Activated CD4-positive, alpha-beta T cell treated with anti-CD3 and anti-CD28 coated beads for 24 hours (primary cell): ENCODE data around the gene POTEJ.
"Not testable (repeated sequence)": the region's sequence is repeated elsewhere in the genome, so short reads cannot be mapped to it uniquely, and the experiment has no call there.

Experiments used
- DNase-seq, 2 donors: peaks; one replicate each; pipeline ENCODE4 v3.0.0-alpha.2; 2020; ENCODE audit warnings: low read depth in 2 of 2

POTEJ gene

DNA sequence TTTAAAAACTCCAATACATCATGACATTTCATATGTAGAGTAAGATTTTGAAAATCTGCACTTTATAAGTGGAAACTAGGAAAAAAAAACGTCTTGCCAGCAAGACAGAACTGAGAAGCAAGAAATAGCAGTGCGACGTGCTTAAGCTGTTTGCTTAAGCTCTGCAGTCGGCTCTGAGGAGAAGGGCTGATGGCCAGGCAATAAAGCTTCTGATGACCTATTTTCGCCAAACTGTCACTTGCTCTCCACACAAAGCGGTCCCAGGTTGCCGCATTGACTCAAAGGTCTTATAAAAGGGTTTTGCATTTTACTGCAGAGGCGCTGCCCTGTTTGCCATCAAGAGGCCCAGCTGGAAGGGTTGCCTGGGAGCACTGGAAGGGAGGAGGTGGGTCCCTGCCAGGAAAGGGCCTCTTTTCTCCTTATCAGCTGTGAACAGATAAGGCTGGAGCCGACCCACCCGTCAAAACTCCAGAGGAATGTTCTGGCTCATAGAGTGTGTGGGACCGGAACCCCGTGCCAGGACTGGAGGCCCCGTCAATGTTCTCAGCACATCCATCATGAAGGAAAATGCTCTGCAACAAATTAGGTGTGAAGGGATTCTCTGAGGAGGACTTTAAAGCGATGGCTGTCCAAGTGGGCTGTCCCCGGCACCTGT is 9.5 kb upstream of the POTEJ start:
- not testable (repeated sequence) for DNase-seq

DNA sequence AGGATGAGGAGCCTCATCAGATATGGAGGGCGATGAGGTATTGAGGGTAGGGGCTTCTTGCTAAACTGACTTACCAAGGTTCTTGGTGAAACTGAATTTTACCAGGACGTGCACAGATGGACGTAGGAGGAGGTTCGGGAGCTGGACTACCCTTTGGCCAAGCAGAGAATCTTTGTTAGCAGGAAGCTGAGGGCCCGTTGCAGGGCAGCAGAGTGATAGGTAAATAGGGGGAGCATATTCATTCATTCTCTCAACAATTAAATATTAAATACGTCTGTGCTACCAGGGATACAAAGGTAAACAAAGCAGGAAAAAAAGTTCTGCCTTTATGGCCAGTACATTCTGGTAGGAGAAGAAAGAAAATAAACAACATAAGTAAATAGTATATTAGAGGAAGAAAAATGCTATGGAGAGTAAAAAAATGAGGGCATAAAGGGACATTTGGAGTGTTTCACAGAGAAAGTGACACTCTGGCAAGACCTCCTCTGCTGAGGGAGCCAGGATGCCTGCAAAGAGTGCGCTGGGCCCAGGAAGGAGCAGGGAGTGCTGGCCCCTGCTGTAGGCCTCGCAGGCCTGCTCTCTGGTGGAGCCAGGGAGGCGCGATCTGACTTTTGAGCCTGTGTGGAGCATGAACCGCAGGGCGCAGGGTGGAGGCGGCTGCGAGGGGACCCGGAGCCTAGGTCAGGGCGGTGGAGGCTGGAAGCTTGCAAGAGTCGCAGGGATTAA is 2.8 kb upstream of the POTEJ start:
- not testable (repeated sequence) for DNase-seq

DNA sequence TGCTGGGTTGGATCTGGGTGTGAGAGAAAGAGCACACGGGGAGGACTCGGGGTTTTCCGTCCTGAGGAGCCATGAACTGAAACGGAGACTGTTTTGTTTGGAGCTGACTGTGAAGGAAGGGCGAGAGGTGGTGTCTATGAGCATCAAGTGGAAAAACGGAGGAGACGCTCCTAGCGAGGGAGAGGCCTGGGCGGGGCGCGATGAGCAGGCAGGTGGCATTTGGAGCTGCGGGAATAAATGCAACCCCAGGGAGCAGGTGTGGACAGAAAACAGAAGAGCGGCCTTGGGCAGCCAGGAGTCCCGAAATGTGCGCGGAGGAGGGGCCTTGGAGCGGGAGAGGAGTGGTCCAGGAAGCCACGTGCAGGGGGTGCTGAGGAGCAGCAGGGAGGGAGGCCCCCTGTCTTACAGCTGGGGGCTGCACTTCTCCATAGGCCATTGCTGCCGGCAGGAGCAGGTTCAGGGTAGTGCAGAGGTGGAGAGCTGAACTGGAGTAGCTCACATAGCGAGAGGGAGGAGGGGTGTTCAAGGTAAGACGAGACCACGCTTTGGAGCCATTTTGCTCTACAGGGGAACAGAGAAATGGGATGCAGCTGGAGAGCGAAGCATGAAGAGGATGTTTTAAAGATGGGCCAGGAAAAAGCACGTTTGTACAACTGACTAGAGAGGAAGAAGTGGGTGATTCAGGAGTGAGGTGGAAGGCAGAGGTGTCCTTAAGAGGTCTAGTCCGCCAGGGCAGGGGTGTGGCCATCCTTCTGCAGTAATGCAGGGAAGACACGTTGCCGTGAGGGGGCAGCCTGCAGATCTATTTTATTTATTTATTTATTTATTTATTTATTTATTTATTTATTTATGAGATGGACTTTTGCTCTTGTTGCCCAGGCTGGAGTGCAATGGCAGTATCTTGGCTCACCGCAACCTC is 2.0 kb upstream of the POTEJ start:
- not testable (repeated sequence) for DNase-seq

DNA sequence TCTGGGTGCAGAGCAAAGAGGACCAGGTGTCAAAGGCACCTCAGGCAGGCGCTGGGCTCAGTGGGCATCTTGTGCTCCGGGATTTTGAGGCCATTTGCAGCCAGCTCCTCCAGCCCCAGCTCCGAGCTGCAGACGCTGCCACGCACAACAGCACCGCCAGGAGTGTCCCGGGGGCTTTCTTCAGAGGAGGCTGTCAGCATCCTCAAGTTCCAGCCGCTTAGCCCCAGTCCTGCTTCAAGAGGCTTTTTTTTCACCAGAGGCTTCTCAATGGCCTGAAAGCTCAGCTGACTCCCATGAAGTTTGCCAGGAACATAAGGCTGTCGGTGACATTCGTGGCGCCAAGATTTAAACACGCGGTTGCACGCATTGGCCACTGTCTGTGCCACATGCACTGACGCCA is 754 bp upstream of the POTEJ start:
- not testable (repeated sequence) for DNase-seq

- DNase-seq: not testable (repeated sequence)
Observed at GRCh38 chr2:130628784-130629475, 17.7 kb downstream of the POTEJ start.

DNA sequence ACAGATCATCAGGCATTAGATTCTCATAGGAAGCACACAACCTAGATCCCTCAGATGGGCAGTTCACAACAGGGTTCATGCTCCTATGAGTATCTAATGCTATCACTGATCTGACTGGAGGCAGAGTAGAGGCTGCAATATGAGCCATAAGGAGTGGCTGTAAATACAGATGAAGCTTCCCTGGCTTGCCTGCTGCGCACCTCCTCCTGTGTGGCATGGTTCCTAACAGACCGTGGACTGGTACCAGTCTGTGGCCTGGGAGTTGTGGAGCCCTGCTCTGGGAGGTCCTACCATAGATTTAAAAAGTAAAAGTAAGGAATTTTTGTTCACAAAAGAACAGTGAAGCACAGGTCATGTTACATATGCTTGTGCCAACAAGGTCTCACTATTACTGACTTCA is 27.7 kb downstream of the POTEJ start:
- not testable (repeated sequence) for DNase-seq

- not testable (repeated sequence) for DNase-seq
Observed at GRCh38 chr2:130641688-130642087, 30.4 kb downstream of the POTEJ start.

DNA sequence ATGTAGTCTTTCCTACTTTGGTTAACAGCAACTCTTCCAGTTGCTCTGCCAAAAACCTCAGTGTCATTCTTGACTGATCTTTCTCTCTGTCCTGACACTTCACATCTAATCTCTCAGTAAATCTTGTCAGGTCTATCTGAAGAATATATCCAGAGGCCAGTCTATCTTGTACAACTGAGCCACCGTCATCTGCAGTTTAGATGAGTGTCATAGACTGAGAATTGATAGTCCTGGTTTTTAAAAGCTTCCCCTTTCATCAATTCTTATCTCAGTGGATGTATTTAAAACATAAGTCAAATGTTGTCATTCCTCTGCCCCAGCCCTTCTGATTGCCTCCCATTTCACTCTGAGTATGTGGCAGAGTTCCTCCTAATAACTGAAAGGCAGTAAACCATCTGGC is 38.0 kb downstream of the POTEJ start:
- DNase-seq: not testable (repeated sequence)

GRCh38 chr2:130664506-130664905 is 53.3 kb downstream of the POTEJ start:
- not testable (repeated sequence) for DNase-seq

DNA sequence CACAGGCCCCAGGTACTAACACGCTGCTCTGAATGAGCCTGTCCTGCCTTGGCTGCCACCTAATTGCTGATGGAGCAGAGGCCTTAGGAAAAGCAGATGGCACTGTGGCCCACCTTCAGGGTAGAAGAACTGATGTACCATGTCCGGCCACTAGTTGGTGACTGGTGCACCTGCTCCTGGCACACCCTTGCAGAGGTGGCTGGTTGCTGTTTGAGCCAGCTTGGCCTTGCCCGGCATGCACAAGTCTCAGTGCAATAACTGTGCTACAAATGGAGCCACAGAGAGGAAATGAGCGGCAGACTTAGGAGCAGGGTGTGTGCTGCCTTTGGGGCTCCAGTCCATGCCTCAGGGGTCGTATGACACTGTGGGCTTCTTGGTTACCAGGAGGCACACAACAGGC is 54.4 kb downstream of the POTEJ start:
- DNase-seq: not testable (repeated sequence)

GRCh38 chr2:130667516-130667915 is 56.3 kb downstream of the POTEJ start:
- DNase-seq: not testable (repeated sequence)

GRCh38 chr2:130670026-130670745 is 58.9 kb downstream of the POTEJ start:
- DNase-seq: not testable (repeated sequence)

- not testable (repeated sequence) for DNase-seq
Observed at GRCh38 chr2:130692041-130692770, 81.0 kb downstream of the POTEJ start.

GRCh38 chr2:130693474-130693873 is 82.2 kb downstream of the POTEJ start:
- not testable (repeated sequence) for DNase-seq

GRCh38 chr2:130703250-130703649 is 92.0 kb downstream of the POTEJ start:
- not testable (repeated sequence) for DNase-seq
